Measurements from ENCODE around the gene INF2.
A peak's percentile ranks its signal among the peaks of the same experiment; 100 is the strongest.
"Not testable (repeated sequence)": the region's sequence is repeated elsewhere in the genome, so short reads cannot be mapped to it uniquely, and the experiment has no call there.

Gene INF2

DNA sequence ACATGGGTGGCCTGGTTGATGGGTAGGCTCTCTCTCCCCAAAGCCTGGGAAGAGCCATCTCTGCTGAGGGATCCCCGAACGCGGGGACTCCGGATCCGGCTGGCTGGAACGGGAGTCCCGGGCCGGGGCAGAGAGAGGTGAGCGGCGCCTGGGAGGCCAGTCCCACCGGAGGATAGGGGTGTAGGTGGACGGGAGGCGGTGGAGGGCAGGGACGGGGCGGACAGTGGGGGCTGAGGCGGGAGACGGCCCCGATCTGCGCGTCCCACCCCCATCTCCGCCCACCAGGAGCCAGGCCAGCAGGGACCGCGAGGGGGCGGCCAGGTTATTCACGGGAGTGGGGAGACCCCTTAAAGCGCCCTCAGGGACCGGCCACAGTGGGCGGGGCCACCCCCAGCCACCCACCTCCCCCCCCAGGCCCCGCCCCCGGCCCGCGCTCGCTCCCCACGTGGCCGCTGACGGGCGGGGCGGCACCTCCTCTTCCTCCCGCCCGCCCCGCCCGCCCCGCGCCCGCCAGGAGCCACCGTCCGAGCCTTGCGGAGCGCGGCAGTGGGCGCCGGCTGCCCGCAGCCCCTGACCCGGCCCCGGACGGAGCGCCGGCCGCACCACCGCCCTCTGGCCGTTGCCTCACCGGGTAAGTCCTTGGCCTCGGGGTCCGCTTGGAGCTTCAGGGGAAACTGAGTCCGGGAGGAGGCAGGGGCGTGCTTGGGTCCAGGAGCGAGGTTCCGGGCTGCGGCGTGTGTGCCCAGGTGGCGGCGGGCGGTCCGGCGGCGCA lies at the start of gene INF2:
INF2 (plus strand) TSS at position 510 of the 772 bp plus-strand sequence. CDS start 11,748 bp downstream, outside the sequence.
- DNase-seq (ENCODE audit: low read depth), result peak; percentile 49

DNA sequence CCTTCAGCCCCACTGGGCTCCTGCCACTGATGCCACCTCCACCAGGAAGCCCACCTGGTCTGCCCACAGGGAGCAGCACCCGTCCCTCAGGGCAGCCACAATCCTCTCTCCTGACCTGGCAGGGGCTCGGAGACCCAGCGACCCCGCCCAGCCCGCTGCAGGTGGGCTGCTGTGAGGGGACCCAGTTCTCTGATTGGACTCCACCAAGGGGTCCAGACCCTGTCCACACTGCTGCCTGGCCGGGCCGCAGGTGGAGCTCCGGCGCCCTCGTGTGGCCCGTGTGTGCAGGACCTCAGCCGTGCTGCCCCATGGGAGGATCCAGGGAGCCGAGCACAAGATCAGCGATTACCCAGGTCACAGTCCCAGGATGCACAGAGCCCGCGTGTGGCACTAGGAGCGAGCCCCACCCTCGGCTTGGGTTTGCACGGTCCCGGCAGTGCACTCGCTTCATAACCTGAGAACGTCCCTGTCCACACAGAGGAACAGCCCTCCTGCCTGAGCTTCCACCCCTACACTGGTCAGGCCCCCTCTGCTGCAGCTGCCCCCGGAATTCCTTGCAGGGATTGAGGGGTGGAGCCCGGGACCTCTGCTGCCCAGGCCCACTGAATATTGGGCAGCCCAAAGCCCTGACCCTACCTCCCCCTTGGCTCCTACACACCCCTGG lies 49.4 kb upstream of the INF2 start:
- peak; percentile 27 for DNase-seq (ENCODE audit: low read depth)

- no peak for DNase-seq (ENCODE audit: low read depth)
Measured at GRCh38 chr14:104640681-104641080, 48.7 kb upstream of the INF2 start.

GRCh38 chr14:104641753-104642539 lies 47.5 kb upstream of the INF2 start:
- DNase-seq (ENCODE audit: low read depth), result no peak

DNA sequence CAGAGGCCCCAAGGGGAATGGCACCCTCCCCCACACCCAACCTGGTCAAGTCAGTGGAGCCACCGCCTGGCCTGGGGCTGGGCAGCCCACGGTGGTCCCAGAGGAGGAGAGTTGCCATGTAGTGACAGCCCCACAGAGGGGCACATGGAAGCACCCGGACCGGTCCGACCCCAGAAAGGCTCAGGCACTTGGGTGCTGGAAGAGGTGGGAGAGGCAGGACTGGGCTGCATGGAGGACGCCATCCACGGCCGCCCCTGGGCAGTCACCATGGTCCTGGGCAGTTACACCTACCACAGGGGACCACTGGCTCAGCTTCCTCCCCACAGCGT lies 46.9 kb upstream of the INF2 start:
- DNase-seq (ENCODE audit: low read depth), result no peak

DNA sequence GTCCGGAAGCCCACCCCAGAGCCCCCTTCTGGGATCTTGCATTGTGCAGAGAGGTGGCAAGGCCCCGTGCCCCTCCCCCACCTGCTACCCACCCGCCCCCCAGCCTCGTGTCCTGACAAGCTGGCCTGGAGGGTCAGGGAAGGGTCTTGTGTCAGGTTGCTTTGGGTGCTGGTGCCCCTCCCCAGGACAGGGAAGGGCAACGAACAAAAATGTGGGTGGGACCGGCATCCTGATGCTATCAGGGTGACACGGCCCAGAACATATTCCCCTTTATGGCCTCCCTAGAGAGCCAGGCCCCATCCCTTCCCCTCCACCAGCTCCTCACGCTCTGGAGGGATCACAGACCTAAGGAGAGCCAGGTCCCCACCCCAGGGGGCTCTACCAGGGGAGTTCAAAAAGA lies 46.1 kb upstream of the INF2 start:
- no peak for DNase-seq (ENCODE audit: low read depth)

GRCh38 chr14:104644091-104644635 lies 45.3 kb upstream of the INF2 start:
- no peak for DNase-seq (ENCODE audit: low read depth)

- DNase-seq (ENCODE audit: low read depth), result no peak
Measured at GRCh38 chr14:104644656-104645378, 44.6 kb upstream of the INF2 start.

GRCh38 chr14:104647467-104648043 lies 41.9 kb upstream of the INF2 start:
- DNase-seq (ENCODE audit: low read depth), result no peak

GRCh38 chr14:104650057-104650980 lies 39.1 kb upstream of the INF2 start:
- DNase-seq (ENCODE audit: low read depth), result peak; percentile 19

- no peak for DNase-seq (ENCODE audit: low read depth)
Measured at GRCh38 chr14:104650981-104651875, 38.2 kb upstream of the INF2 start.

DNA sequence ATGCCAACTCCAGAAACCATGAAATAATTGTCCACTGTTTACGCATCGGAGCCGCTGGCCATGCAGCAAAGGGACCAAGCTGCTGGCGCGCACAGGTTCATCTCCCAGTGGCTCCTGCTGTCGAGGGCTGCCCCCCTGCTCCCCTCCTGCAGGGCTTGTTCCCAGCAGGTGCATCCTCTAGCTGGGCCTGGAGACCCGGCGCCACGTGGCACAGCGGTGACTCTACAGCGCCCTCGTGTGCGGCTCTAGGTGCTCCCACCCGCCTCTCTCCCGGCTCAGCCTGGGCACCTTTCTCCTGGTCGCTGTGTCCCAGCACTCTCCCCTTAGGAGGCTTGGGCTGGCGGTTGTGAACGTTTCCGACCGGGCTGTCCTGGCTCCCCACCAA lies 37.5 kb upstream of the INF2 start:
- DNase-seq (ENCODE audit: low read depth), result no peak

DNA sequence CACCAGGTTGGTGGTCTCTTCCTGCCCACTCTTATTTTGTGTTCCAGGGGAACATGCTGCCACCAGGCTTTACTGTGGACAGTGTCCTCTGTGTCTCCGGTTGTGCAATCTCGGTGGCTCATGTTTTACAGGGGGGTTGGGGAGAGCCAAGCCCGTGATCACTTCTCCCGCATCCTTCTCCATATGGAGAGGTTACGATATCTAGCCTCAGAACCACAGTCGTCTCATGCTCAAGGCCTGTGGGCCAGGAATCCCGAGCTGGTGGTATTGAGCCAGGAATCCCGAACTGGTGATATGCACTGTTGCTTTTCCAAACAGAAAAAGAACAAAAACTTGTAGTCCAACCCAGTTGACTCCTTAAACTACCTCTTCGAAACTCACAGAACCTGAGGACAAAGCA lies 37.0 kb upstream of the INF2 start:
- DNase-seq (ENCODE audit: low read depth), result no peak

GRCh38 chr14:104653130-104653920 lies 36.1 kb upstream of the INF2 start:
- not testable (repeated sequence) for DNase-seq (ENCODE audit: low read depth)

GRCh38 chr14:104654119-104654518 lies 35.3 kb upstream of the INF2 start:
- DNase-seq (ENCODE audit: low read depth), result no peak

DNA sequence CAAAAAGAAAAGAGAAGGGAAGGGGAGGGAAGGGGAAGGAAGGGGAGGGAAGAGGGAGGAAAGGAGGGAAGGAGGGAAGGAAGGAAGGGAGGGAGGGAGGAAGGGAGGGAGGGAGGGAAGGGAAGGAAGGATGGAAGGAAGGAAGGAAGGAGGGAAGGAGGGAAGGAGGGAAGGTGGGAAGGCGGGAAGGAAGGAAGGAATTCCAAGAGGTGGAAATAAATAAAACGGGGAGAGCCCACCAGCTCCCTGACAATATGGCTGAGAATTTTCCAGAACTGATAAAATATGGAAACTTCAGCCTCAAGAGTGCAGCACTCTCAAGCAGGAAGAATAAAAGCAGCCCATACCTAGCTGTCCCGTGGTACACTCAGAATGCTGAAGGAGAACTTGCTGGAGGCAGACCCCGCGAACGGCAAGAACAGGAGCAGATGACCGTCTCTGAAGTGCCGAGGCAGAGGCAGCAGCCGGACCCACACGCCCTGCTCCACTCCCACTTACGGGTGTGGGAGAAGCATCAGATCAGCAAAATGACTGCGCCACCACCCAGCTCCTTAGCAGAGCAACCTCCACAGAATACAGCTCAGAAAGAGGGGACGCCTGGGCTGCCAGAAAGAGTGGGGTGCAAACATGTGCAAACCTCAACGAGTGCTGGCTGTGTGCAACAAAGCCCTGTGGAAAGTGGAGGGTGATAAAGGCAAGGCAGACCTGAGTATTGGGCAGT lies 34.1 kb upstream of the INF2 start:
- no peak for DNase-seq (ENCODE audit: low read depth)

DNA sequence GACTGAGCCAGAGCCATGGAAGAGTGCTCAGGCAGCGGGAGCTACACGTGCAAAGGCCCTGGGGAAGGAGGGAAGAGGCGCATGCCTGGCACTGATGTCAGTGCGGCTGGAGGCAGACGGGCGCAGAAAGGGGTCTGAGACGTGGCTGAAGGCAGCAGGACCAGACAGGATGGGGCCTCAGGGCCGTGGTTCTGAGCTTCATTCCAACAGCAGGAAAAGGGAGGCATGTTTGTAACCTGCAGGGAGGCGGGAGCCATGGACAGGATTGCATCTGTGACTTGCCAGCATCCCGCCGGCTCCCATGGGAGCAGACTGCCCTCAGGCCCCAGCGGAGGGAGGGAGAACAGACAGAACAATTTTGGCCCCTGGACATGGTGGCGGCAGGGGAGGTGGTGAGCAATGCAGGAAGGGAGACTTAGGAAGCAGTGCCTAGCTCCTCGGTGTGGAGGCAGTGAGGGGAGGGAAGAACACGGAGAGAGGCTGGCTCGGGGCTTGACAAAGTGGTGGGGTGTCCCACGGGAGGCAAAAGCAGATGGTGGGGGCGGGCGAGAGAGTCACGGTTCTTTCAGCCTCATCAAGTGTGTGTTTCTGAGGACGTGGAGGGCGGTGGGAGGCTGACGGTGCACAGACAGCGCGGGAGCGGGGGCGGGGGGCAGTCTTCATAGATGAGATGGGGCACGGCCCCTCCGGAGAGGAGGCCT lies 33.3 kb upstream of the INF2 start:
- no peak for DNase-seq (ENCODE audit: low read depth)

Data from fibroblast of gingiva (primary cell).